ENCODE data around the gene ARHGEF26.
A peak's percentile ranks its signal among the peaks of the same experiment; 100 is the strongest.

ARHGEF26 gene

GRCh38 chr3:154126651-154127050, 5.5 kb downstream of the ARHGEF26 start:
- H3K4me3 ChIP-seq (replicated peaks; ENCODE audit: low read depth, low read length): no peak overlapping the region
- no peak for TF ChIP-seq CTCF (IDR thresholded peaks at IDR 0.05; ENCODE audit: low read length, missing control alignments)
- DNase-seq (ENCODE audit: low read depth): no peak

GRCh38 chr3:154129625-154130024, 8.4 kb downstream of the ARHGEF26 start:
- H3K4me3 ChIP-seq (replicated peaks; ENCODE audit: low read depth, low read length): no peak overlapping the region
- no peak for TF ChIP-seq CTCF (IDR thresholded peaks at IDR 0.05; ENCODE audit: low read length, missing control alignments)
- no peak for DNase-seq (ENCODE audit: low read depth)

- no peak for TF ChIP-seq CTCF (IDR thresholded peaks at IDR 0.05; ENCODE audit: low read length, missing control alignments)
- H3K4me3 ChIP-seq (replicated peaks; ENCODE audit: low read depth, low read length): no peak overlapping the region
- DNase-seq (ENCODE audit: low read depth): no peak
Observed at GRCh38 chr3:154130540-154130939, 9.3 kb downstream of the ARHGEF26 start.

GRCh38 chr3:154131830-154132229, 10.6 kb downstream of the ARHGEF26 start:
- no peak for TF ChIP-seq CTCF (IDR thresholded peaks at IDR 0.05; ENCODE audit: low read length, missing control alignments)
- H3K4me3 ChIP-seq (replicated peaks; ENCODE audit: low read depth, low read length): no peak overlapping the region
- DNase-seq (ENCODE audit: low read depth): no peak

- H3K4me3 ChIP-seq (replicated peaks; ENCODE audit: low read depth, low read length): no peak overlapping the region
- DNase-seq (ENCODE audit: low read depth): peak; percentile 31
- no peak for TF ChIP-seq CTCF (IDR thresholded peaks at IDR 0.05; ENCODE audit: low read length, missing control alignments)
Observed at GRCh38 chr3:154132777-154133375, 11.7 kb downstream of the ARHGEF26 start.

GRCh38 chr3:154135511-154136173, 14.5 kb downstream of the ARHGEF26 start:
- TF ChIP-seq CTCF (IDR thresholded peaks at IDR 0.05; ENCODE audit: low read length, missing control alignments): no peak
- DNase-seq (ENCODE audit: low read depth): no peak
- no peak overlapping the region for H3K4me3 ChIP-seq (replicated peaks; ENCODE audit: low read depth, low read length)

GRCh38 chr3:154137036-154137435, 15.8 kb downstream of the ARHGEF26 start:
- TF ChIP-seq CTCF (IDR thresholded peaks at IDR 0.05; ENCODE audit: low read length, missing control alignments): no peak
- no peak overlapping the region for H3K4me3 ChIP-seq (replicated peaks; ENCODE audit: low read depth, low read length)
- no peak for DNase-seq (ENCODE audit: low read depth)
